OCI-LY7 (cell line): ENCODE data around the gene PCK1. TPM values are rescaled to one million over a fixed set of nuclear protein-coding genes. Genes with fewer than 3 reads are reported as not detected.

Experiments
- BruUV-seq: library from RNA; stranded (reverse); fragments of 400-500 nt; replicated peaks from 2 replicates; lab custom pipeline; 2021; lab: Mats Ljungman, UMichigan
- CTCF ChIA-PET: fragments of 300-600 bp; sonication (Branson Sonifier 250); formaldehyde crosslinking; loops from one replicate; lab custom pipeline; 2022; ENCODE audit warnings: antibody characterized with exemption; ENCODE audit not compliant: unreplicated experiment; lab: Charles Lee
- POLR2A ChIA-PET: fragments of 300-600 bp; sonication (Branson Sonifier 250); formaldehyde crosslinking; loops from one replicate; lab custom pipeline; 2022; ENCODE audit warnings: antibody characterized with exemption; lab: Charles Lee
- DNase-seq: peaks from one replicate; pipeline ENCODE4 v3.0.0-alpha.2; 2015; ENCODE audit warnings: low spot score
- H2AFZ ChIP-seq: fragments of 200-600 bp; sonication (generic), shearing (Covaris generic); 2 replicates; pipeline ENCODE4 v1.6.1; 2014; ENCODE audit warnings: mild to moderate bottlenecking, antibody characterized with exemption, low read length, moderate library complexity
- H3K27ac ChIP-seq: fragments of 200-600 bp; sonication (generic); 2 replicates; pipeline ENCODE4 v1.5.1; 2014; ENCODE audit warnings: mixed run types, low read depth, mild to moderate bottlenecking, moderate library complexity, low read length, inconsistent platforms; ENCODE audit not compliant: poor library complexity, severe bottlenecking
- H3K36me3 ChIP-seq: fragments of 200-600 bp; sonication (generic); 2 replicates; pipeline ENCODE4 v1.6.1; 2014; ENCODE audit warnings: mild to moderate bottlenecking, antibody characterized with exemption, low read length, moderate library complexity, mixed read lengths; ENCODE audit not compliant: insufficient read depth
- H3K4me1 ChIP-seq: fragments of 200-600 bp; sonication (generic); 2 replicates; pipeline ENCODE4 v1.5.1; 2014; ENCODE audit warnings: mild to moderate bottlenecking, low read length; ENCODE audit not compliant: insufficient read depth, poor library complexity, severe bottlenecking
- H3K4me2 ChIP-seq: fragments of 200-600 bp; sonication (generic); 2 replicates; pipeline ENCODE4 v1.6.1; 2014; ENCODE audit warnings: mild to moderate bottlenecking, low read length
- H3K4me3 ChIP-seq: fragments of 200-600 bp; sonication (generic); 2 replicates; pipeline ENCODE4 v1.5.1; 2014; ENCODE audit warnings: mild to moderate bottlenecking, low read depth, low read length; ENCODE audit not compliant: poor library complexity, severe bottlenecking
- H3K79me2 ChIP-seq: fragments of 200-600 bp; sonication (generic); 2 replicates; pipeline ENCODE4 v1.6.1; 2016; ENCODE audit warnings: low read depth, mild to moderate bottlenecking, low read length, moderate library complexity, mixed read lengths; ENCODE audit not compliant: insufficient read depth
- H3K9me2 ChIP-seq: fragments of 200-600 bp; sonication (generic); 2 replicates; pipeline ENCODE4 v1.6.1; 2016; ENCODE audit warnings: mild to moderate bottlenecking, low read length, mixed read lengths; ENCODE audit not compliant: insufficient read depth
- H3K9me3 ChIP-seq: fragments of 200-600 bp; sonication (generic); 2 replicates; pipeline ENCODE4 v1.6.1; 2014; ENCODE audit warnings: mild to moderate bottlenecking, mixed run types, low read length, mixed read lengths
- H4K20me1 ChIP-seq: fragments of 200-600 bp; sonication (generic); 2 replicates; pipeline ENCODE4 v1.6.1; 2014; ENCODE audit warnings: mild to moderate bottlenecking, antibody characterized with exemption, low read length, moderate library complexity, mixed read lengths; ENCODE audit not compliant: insufficient read depth
- EZH2phosphoT487 ChIP-seq: fragments of 200-600 bp; sonication (generic); IDR thresholded peaks from 2 replicates; pipeline ENCODE4 v1.6.1; 2018; ENCODE audit warnings: low read depth, borderline replicate concordance, mild to moderate bottlenecking, mixed run types, antibody characterized with exemption, low read length, moderate library complexity, mixed read lengths
- intact Hi-C: fragments of 100-400 bp; cut with micrococcal nuclease; formaldehyde crosslinking; loops from one replicate; pipeline ENCODE4 v1.10.0; 2022; ENCODE audit not compliant: unreplicated experiment
- total RNA-seq, 2 experiments: library from RNA; depleted of rRNA in 1 of 2; stranded (reverse); fragments of >200 nt in 1 of 2; shearing (Covaris generic) in 1 of 2; gene quantifications; 2 replicates each; pipeline ENCODE4 v1.2.3, GENCODE V29; 2014 to 2022
- TF ChIP-seq, protein P1 (sequence below): fragments of 200-600 bp; sonication (generic); conservative IDR thresholded peaks from 2 replicates; pipeline ENCODE4 v1.5.1; 2014; ENCODE audit warnings: mild to moderate bottlenecking, antibody characterized with exemption, low read length, moderate library complexity, mixed read lengths

Gene PCK1
- total RNA-seq, 2 experiments from 2014 or later = 6.9 to 13.0 TPM

DNA sequence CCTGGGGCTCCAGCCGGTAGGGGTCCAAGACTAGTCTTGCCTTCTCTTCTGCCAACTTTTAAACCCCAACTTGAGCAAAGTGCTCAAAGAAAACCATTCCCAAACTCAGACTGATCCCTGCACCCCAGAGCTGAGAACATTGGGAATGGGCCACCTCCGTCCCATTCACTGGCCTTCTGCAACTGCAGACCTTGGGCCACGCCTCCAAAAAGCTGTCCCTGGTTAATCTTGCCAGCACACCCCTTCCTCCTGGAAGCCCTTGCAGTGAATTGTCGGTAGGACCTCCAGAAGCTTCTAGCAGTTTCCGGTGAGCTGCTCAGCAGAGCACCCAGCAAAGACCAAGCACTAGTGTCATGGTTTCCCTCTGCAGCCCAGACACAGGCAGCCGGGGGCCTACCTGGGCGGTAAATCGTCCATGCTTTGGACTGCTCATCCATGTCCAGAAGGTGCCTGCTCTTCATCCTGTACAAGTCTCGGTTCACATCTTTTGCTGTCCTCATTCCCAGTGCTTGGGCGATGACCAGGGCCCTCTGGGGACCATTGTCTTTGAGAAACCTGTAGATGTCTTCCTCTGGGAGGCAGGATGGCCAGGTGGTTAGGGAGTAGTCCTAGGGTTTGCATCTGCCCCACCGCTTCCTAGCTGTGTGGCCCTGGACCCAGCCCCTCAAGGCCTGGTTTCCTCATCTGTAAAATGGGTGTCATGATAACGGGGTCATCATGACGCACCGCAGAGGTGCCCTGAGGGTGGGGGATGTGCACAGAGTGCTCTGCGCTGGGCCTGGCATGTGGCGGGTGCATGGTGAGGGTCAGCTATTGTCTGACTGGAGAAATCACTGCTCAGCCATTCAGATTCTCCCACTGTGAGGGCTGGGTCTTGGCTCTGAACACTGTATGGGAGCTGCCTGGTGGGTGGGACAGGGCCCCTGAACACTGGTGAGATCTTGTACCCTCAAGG lies 53.9 kb downstream of the PCK1 start:
- Histone ChIP-seq H3K4me1 (peaks cover 28% of the 10 kb centered on the region), H3K9me2 (no peaks in the 10 kb centered on the region), H3K36me3 (no peaks in the 10 kb centered on the region), H2AFZ (no peak overlapping the region), H3K9me3 (no peaks in the 10 kb centered on the region), H3K79me2 (no peaks in the 10 kb centered on the region), H3K4me3 (no peak overlapping the region), H4K20me1 (no peaks in the 10 kb centered on the region; the same call in 1 of the 2 replicates), H3K27ac (no peak overlapping the region), H3K4me2 (no peak overlapping the region)
- TF ChIP-seq EZH2phosphoT487 = no peak
- no peak for DNase-seq
- BruUV-seq = no TSS peak
- intact Hi-C loops = no loop called here
- POLR2A ChIA-PET = interaction anchor here (1.8 kb wide), 1 partner anchor 13 kb away, joined by 4 read pairs; no protein-coding TSS in a partner anchor
- CTCF ChIA-PET = no interaction called here

- Histone ChIP-seq H4K20me1 (no peaks in the 10 kb centered on the region; the same call in 1 of the 2 replicates), H3K4me1 (peaks cover 34% of the 10 kb centered on the region), H3K9me3 (no peaks in the 10 kb centered on the region), H3K9me2 (no peaks in the 10 kb centered on the region), H2AFZ (no peak overlapping the region), H3K79me2 (no peaks in the 10 kb centered on the region), H3K4me2 (no peak overlapping the region), H3K27ac (no peak overlapping the region), H3K36me3 (no peaks in the 10 kb centered on the region), H3K4me3 (no peak overlapping the region)
- BruUV-seq = no TSS peak
- TF ChIP-seq, protein P1, sequence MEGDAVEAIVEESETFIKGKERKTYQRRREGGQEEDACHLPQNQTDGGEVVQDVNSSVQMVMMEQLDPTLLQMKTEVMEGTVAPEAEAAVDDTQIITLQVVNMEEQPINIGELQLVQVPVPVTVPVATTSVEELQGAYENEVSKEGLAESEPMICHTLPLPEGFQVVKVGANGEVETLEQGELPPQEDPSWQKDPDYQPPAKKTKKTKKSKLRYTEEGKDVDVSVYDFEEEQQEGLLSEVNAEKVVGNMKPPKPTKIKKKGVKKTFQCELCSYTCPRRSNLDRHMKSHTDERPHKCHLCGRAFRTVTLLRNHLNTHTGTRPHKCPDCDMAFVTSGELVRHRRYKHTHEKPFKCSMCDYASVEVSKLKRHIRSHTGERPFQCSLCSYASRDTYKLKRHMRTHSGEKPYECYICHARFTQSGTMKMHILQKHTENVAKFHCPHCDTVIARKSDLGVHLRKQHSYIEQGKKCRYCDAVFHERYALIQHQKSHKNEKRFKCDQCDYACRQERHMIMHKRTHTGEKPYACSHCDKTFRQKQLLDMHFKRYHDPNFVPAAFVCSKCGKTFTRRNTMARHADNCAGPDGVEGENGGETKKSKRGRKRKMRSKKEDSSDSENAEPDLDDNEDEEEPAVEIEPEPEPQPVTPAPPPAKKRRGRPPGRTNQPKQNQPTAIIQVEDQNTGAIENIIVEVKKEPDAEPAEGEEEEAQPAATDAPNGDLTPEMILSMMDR = no peak
- intact Hi-C loops = no loop called here
- POLR2A ChIA-PET = interaction anchor here (1.0 kb wide), 1 partner anchor 67 kb away, joined by 4 read pairs; no protein-coding TSS in a partner anchor
- CTCF ChIA-PET = no interaction called here
- DNase-seq = no peak
Observed at GRCh38 chr20:57615445-57615811, 54.5 kb downstream of the PCK1 start.

- H3K79me2 ChIP-seq = no peaks in the 10 kb centered on the region
- DNase-seq = no peak
- no peak overlapping the region for H2AFZ ChIP-seq
- no peaks in the 10 kb centered on the region for H3K9me3 ChIP-seq
- no peaks in the 10 kb centered on the region for H3K9me2 ChIP-seq
- H3K4me1 ChIP-seq = peaks cover 43% of the 10 kb centered on the region
- ChIA-PET POLR2A (interaction anchor here (0.6 to 1.0 kb wide), 3 partner anchors 27 to 921 kb away, joined by 3 to 4 read pairs (median 3); no protein-coding TSS in a partner anchor), CTCF (no interaction called here)
- H3K27ac ChIP-seq = no peak overlapping the region
- no peak overlapping the region for H3K4me3 ChIP-seq
- intact Hi-C loops = no loop called here
- H4K20me1 ChIP-seq = no peaks in the 10 kb centered on the region; the same call in 1 of the 2 replicates
- H3K4me2 ChIP-seq = no peak overlapping the region
- H3K36me3 ChIP-seq = no peaks in the 10 kb centered on the region
- no TSS peak for BruUV-seq
- no peak for TF ChIP-seq EZH2phosphoT487
- TF ChIP-seq, protein P1 = no peak
Observed at GRCh38 chr20:57616143-57616951, 55.4 kb downstream of the PCK1 start.
